HepG2 (cell line): ENCODE measurements around the gene KLHDC1. TPM values are rescaled to one million over a fixed set of nuclear protein-coding genes. Genes with fewer than 3 reads are reported as not detected.

ENCODE experiments used
- CBFB ChIP-seq: sonication (generic); formaldehyde crosslinking; IDR thresholded peaks from 2 replicates; pipeline ENCODE4 v1.4.0; 2020; ENCODE audit warnings: missing genetic modification reagents
- CREM ChIP-seq, 2 experiments: sonication (generic) in 1 of 2; formaldehyde crosslinking in 1 of 2; IDR thresholded peaks; 2 replicates each; pipeline versions ENCODE4 v1.4.0 to v1.6.1; 2016 to 2020; ENCODE audit warnings: antibody characterized with exemption in 1 of 2, mild to moderate bottlenecking in 1 of 2, missing genetic modification reagents in 1 of 2
- FIP1L1 ChIP-seq: fragments of 200-400 bp; formaldehyde crosslinking; IDR thresholded peaks from 2 replicates; pipeline ENCODE4 v1.6.1; 2018; ENCODE audit warnings: low read depth, mild to moderate bottlenecking, low read length, moderate library complexity, borderline replicate concordance; ENCODE audit not compliant: insufficient read depth
- GLMP ChIP-seq: sonication (generic); formaldehyde crosslinking; IDR thresholded peaks from 2 replicates; pipeline ENCODE4 v1.9.0; 2021; ENCODE audit warnings: missing genetic modification reagents, mild to moderate bottlenecking, borderline replicate concordance
- HCFC1 ChIP-seq: fragments of 150-350 bp; IDR thresholded peaks from 2 replicates; pipeline ENCODE4 v1.6.1; 2014; ENCODE audit warnings: low read depth, low read length
- JDP2 ChIP-seq: sonication (generic); formaldehyde crosslinking; IDR thresholded peaks from 2 replicates; pipeline ENCODE4 v1.8.1; 2022; ENCODE audit warnings: missing genetic modification reagents, borderline replicate concordance
- KAT7 ChIP-seq: IDR thresholded peaks from 2 replicates; pipeline ENCODE4 v1.6.1; 2018; ENCODE audit warnings: borderline replicate concordance, missing compliant biosample characterization
- LBX2 ChIP-seq: sonication (generic); formaldehyde crosslinking; IDR thresholded peaks from 2 replicates; pipeline ENCODE4 v1.5.0; 2020; ENCODE audit warnings: missing genetic modification reagents, mild to moderate bottlenecking, borderline replicate concordance
- MIXL1 ChIP-seq: IDR thresholded peaks from 2 replicates; pipeline ENCODE4 v1.6.1; 2016
- MTF2 ChIP-seq: sonication (generic); formaldehyde crosslinking; IDR thresholded peaks from 2 replicates; pipeline ENCODE4 v1.5.0; 2020; ENCODE audit warnings: missing genetic modification reagents, borderline replicate concordance
- NPAS2 ChIP-seq: sonication (generic); formaldehyde crosslinking; IDR thresholded peaks from 2 replicates; pipeline ENCODE4 v1.8.0; 2022; ENCODE audit warnings: mild to moderate bottlenecking, missing genetic modification reagents, borderline replicate concordance
- PATZ1 ChIP-seq: sonication (generic); formaldehyde crosslinking; IDR thresholded peaks from 2 replicates; pipeline ENCODE4 v1.4.0; 2020; ENCODE audit warnings: missing genetic modification reagents
- POLR2AphosphoS5 ChIP-seq: IDR thresholded peaks from 2 replicates; pipeline ENCODE4 v1.6.1; 2012; ENCODE audit warnings: low read depth, low read length
- RCOR2 ChIP-seq: IDR thresholded peaks from 2 replicates; pipeline ENCODE4 v1.6.1; 2016; ENCODE audit warnings: missing biosample characterization, missing genetic modification reagents
- TEAD2 ChIP-seq: sonication (generic); formaldehyde crosslinking; IDR thresholded peaks from 2 replicates; pipeline ENCODE4 v1.9.0; 2021; ENCODE audit warnings: missing genetic modification reagents
- ZKSCAN8 ChIP-seq: IDR thresholded peaks from 2 replicates; pipeline ENCODE4 v1.6.1; 2016; ENCODE audit warnings: borderline replicate concordance, missing genetic modification reagents, missing compliant biosample characterization
- ZNF142 ChIP-seq: sonication (generic); formaldehyde crosslinking; IDR thresholded peaks from 2 replicates; pipeline ENCODE4 v1.4.0; 2020; ENCODE audit warnings: missing genetic modification reagents
- ZNF326 ChIP-seq: sonication (generic); formaldehyde crosslinking; IDR thresholded peaks from 2 replicates; pipeline ENCODE4 v1.4.0; 2020; ENCODE audit warnings: missing genetic modification reagents, borderline replicate concordance
- ZNF331 ChIP-seq: sonication (generic); formaldehyde crosslinking; IDR thresholded peaks from 2 replicates; pipeline ENCODE4 v1.4.0; 2020; ENCODE audit warnings: missing genetic modification reagents
- ZNF577 ChIP-seq: sonication (generic); formaldehyde crosslinking; IDR thresholded peaks from 2 replicates; pipeline ENCODE4 v1.4.0; 2020; ENCODE audit warnings: mild to moderate bottlenecking, low read depth, missing genetic modification reagents, borderline replicate concordance
- polyA plus RNA-seq, 8 experiments: library from polyadenylated mRNA; depleted of rRNA in 3 of 8; stranded (reverse) in 7 of 8; unstranded in 1 of 8; fragments of >200 nt; fragmentation: Illumina TruSeq in 4 of 8; extraction: Trizol in 4 of 8; gene quantifications; 2 replicates each; pipeline versions ENCODE4 v1.2.1 to v1.2.3, GENCODE V29; 2011 to 2016; ENCODE audit warnings: low read depth in 4 of 8, missing spikeins in 1 of 8, mixed read lengths in 1 of 8; ENCODE audit not compliant: insufficient read depth in 1 of 8
- total RNA-seq, 5 experiments: library from RNA; depleted of rRNA; stranded (reverse); fragments of >200 nt; fragmentation: Illumina TruSeq; extraction: Trizol; gene quantifications; 2 replicates each; pipeline ENCODE4 v1.2.3, GENCODE V29; 2016; ENCODE audit warnings: low read depth in 1 of 5

The KLHDC1 gene
- total and polyA plus RNA-seq, 2 of the 13 experiments (the other 11 are each of a cell fraction or from before 2014, with no cell fraction given) = 0.11 TPM; not detected in 1

GRCh38 chr14:49768301-49769121 lies 75.6 kb downstream of the KLHDC1 start (continued):
- TF ChIP-seq JDP2 (CRISPR knock-in tag) (no peak), CBFB (CRISPR knock-in tag) (no peak), KAT7 (no peak; the same call in 1 of the 2 replicates), CREM (IDR thresholded peaks at IDR 0.05) (peak; percentile 16; the same call in 1 of the 2 replicates), CREM (CRISPR knock-in tag; IDR thresholded peaks at IDR 0.05) (no peak), ZNF326 (CRISPR knock-in tag) (no peak), ZKSCAN8 (CRISPR knock-in tag) (no peak), MIXL1 (no peak), POLR2AphosphoS5 (peak; percentile 79; the same call in 1 of the 2 replicates), TEAD2 (CRISPR knock-in tag) (no peak), NPAS2 (CRISPR knock-in tag) (no peak), PATZ1 (CRISPR knock-in tag) (peak; percentile 18; the same call in 1 of the 2 replicates), ZNF142 (no peak), RCOR2 (no peak), MTF2 (CRISPR knock-in tag) (no peak), ZNF577 (CRISPR knock-in tag) (no peak), ZNF331 (CRISPR knock-in tag) (no peak), LBX2 (no peak), GLMP (CRISPR knock-in tag) (no peak), FIP1L1 (no peak), HCFC1 (no peak)
